Fibroblast of skin of abdomen (primary cell): ENCODE results near the gene PIK3C2B.

ENCODE experiments used
- DNase-seq: peaks from one replicate; pipeline ENCODE4 v3.0.0-alpha.2; 2013

The PIK3C2B gene

GRCh38 chr1:204456826-204457442, 37.7 kb downstream of the PIK3C2B start:
- DNase-seq: peak; percentile 30

- DNase-seq: no peak
These were observed 38.8 kb downstream of the PIK3C2B start for GRCh38 chr1:204455831-204456145.

GRCh38 chr1:204455063-204455830, 39.4 kb downstream of the PIK3C2B start:
- DNase-seq: no peak

- no peak for DNase-seq
These were observed 40.1 kb downstream of the PIK3C2B start for GRCh38 chr1:204454476-204454875.

- DNase-seq: no peak
These were observed 41.3 kb downstream of the PIK3C2B start for GRCh38 chr1:204453141-204453772.

- DNase-seq: no peak
These were observed 43.1 kb downstream of the PIK3C2B start for GRCh38 chr1:204451352-204452124.

- DNase-seq: no peak
These were observed 43.9 kb downstream of the PIK3C2B start for GRCh38 chr1:204450461-204451257.

- DNase-seq: no peak
These were observed 44.8 kb downstream of the PIK3C2B start for GRCh38 chr1:204449678-204450280.

- no peak for DNase-seq
These were observed 45.5 kb downstream of the PIK3C2B start for GRCh38 chr1:204448991-204449677.

- DNase-seq: no peak
These were observed 46.2 kb downstream of the PIK3C2B start for GRCh38 chr1:204448344-204448964.

- DNase-seq: no peak
These were observed 46.9 kb downstream of the PIK3C2B start for GRCh38 chr1:204447736-204448135.

- DNase-seq: no peak
These were observed 47.4 kb downstream of the PIK3C2B start for GRCh38 chr1:204447190-204447589.

- peak; percentile 63 for DNase-seq
These were observed 48.0 kb downstream of the PIK3C2B start for GRCh38 chr1:204446413-204447111.

GRCh38 chr1:204445860-204446412, 48.7 kb downstream of the PIK3C2B start:
- DNase-seq: peak; percentile 8
